SK-N-SH (cell line): ENCODE results near the gene TMEM145. TPM values are rescaled to one million over a fixed set of nuclear protein-coding genes. Genes with fewer than 3 reads are reported as not detected.

ENCODE experiments used
- CTCF ChIA-PET: fragments of 300-600, 350-600 bp; formaldehyde crosslinking; extraction: SDS; loops from one replicate; lab custom pipeline; 2021; lab: Yijun Ruan, JAX
- POLR2A ChIA-PET: fragments of 350-600 bp; sonication (Branson Sonifier 250); formaldehyde crosslinking; extraction: SDS; loops from one replicate; lab custom pipeline; 2020; ENCODE audit warnings: antibody characterized with exemption, inconsistent platforms; lab: Yijun Ruan, JAX
- DNase-seq: peaks from one replicate; pipeline ENCODE4 v3.0.0; 2012
- H2AFZ ChIP-seq: fragments of 200-600 bp; sonication (generic); 2 replicates; pipeline ENCODE4 v1.8.1; 2016; ENCODE audit warnings: antibody characterized with exemption, mild to moderate bottlenecking, low read depth
- H3F3A ChIP-seq: fragments of 200-600 bp; sonication (generic); replicated peaks from 2 replicates; pipeline ENCODE3; 2016; ENCODE audit warnings: antibody characterized with exemption, mild to moderate bottlenecking; ENCODE audit not compliant: insufficient read depth
- H3K27ac ChIP-seq, 2 experiments: fragments of 200-500 bp in 1 of 2; fragments of 200-600 bp in 1 of 2; sonication (Bioruptor generic) in 1 of 2; sonication (generic), shearing (Covaris generic) in 1 of 2; 2 replicates each; pipeline versions ENCODE4 v1.5.1 to v1.6.1; 2014 to 2016; ENCODE audit warnings: low read depth in 2 of 2, inconsistent platforms in 1 of 2, low read length in 1 of 2, mild to moderate bottlenecking in 1 of 2, mixed read lengths in 1 of 2
- H3K27me3 ChIP-seq: fragments of 200-600 bp; sonication (generic), shearing (Covaris generic); 2 replicates; pipeline ENCODE4 v1.6.1; 2016; ENCODE audit warnings: mixed run types; ENCODE audit not compliant: insufficient read depth
- H3K36me3 ChIP-seq, 2 experiments: fragments of 200-500 bp in 1 of 2; fragments of 200-600 bp in 1 of 2; sonication (Bioruptor generic) in 1 of 2; sonication (generic) in 1 of 2; replicated peaks in 1 of 2; 2 replicates each; pipeline versions ENCODE3 to v1.5.1; 2014 to 2016; ENCODE audit warnings: low read length in 1 of 2, mild to moderate bottlenecking in 1 of 2; ENCODE audit not compliant: insufficient read depth in 2 of 2, control insufficient read depth in 1 of 2
- H3K4me1 ChIP-seq, 2 experiments: fragments of 200-500 bp in 1 of 2; fragments of 200-600 bp in 1 of 2; sonication (Bioruptor generic) in 1 of 2; sonication (generic), shearing (Covaris generic) in 1 of 2; 2 replicates each; pipeline versions ENCODE4 v1.5.1 to v1.6.1; 2014 to 2016; ENCODE audit warnings: low read depth in 1 of 2, low read length in 1 of 2, mixed run types in 1 of 2; ENCODE audit not compliant: insufficient read depth in 2 of 2, control insufficient read depth in 1 of 2
- H3K4me2 ChIP-seq: fragments of 200-600 bp; sonication (generic), shearing (Covaris generic); 2 replicates; pipeline ENCODE4 v1.6.1; 2017; ENCODE audit warnings: mixed run types
- H3K4me3 ChIP-seq, 2 experiments: fragments of 200-500 bp in 1 of 2; fragments of 200-600 bp in 1 of 2; sonication (Bioruptor generic) in 1 of 2; sonication (generic), shearing (Covaris generic) in 1 of 2; 2 replicates each; pipeline versions ENCODE4 v1.5.1 to v1.8.1; 2014 to 2016; ENCODE audit warnings: low read depth in 2 of 2, inconsistent platforms in 1 of 2, low read length in 1 of 2, mild to moderate bottlenecking in 1 of 2, mixed read lengths in 1 of 2, moderate library complexity in 1 of 2
- H3K79me2 ChIP-seq: fragments of 200-600 bp; sonication (generic); 2 replicates; pipeline ENCODE4 v1.8.1; 2017; ENCODE audit warnings: mild to moderate bottlenecking; ENCODE audit not compliant: insufficient read depth
- H3K9ac ChIP-seq: fragments of 200-600 bp; sonication (generic); 2 replicates; pipeline ENCODE4 v1.6.1; 2017; ENCODE audit warnings: mixed run types
- H3K9me2 ChIP-seq: fragments of 200-600 bp; sonication (generic); 2 replicates; pipeline ENCODE4 v1.6.1; 2017; ENCODE audit warnings: mixed run types
- H3K9me3 ChIP-seq: fragments of 200-600 bp; sonication (generic); 2 replicates; pipeline ENCODE4 v1.6.1; 2017; ENCODE audit warnings: mixed run types, mild to moderate bottlenecking, moderate library complexity
- H4K20me1 ChIP-seq: fragments of 200-600 bp; sonication (generic); 2 replicates; pipeline ENCODE4 v1.6.1; 2017; ENCODE audit warnings: mild to moderate bottlenecking, mixed run types; ENCODE audit not compliant: insufficient read depth
- ELF1 ChIP-seq: IDR thresholded peaks from 2 replicates; pipeline ENCODE4 v1.4.0; 2012
- FOSL2 ChIP-seq: IDR thresholded peaks from 2 replicates; pipeline ENCODE4 v1.4.0; 2012; ENCODE audit warnings: low read depth, mild to moderate bottlenecking, moderate library complexity, borderline replicate concordance
- FOXJ3 ChIP-seq: sonication (generic); formaldehyde crosslinking; IDR thresholded peaks from 2 replicates; pipeline ENCODE4 v1.5.1; 2020; ENCODE audit warnings: mild to moderate bottlenecking, missing genetic modification reagents
- FOXM1 ChIP-seq: IDR thresholded peaks from 2 replicates; pipeline ENCODE4 v1.4.0; 2012; ENCODE audit warnings: low read depth, mild to moderate bottlenecking
- GATA2 ChIP-seq: sonication (generic); formaldehyde crosslinking; IDR thresholded peaks from 2 replicates; pipeline ENCODE4 v1.5.0; 2020; ENCODE audit warnings: mild to moderate bottlenecking, missing genetic modification reagents
- NRF1 ChIP-seq: IDR thresholded peaks from 2 replicates; pipeline ENCODE4 v1.6.1; 2012; ENCODE audit warnings: low read depth, mild to moderate bottlenecking, low read length
- RAD21 ChIP-seq: IDR thresholded peaks from 2 replicates; pipeline ENCODE4 v1.6.1; 2012; ENCODE audit warnings: mild to moderate bottlenecking, low read length
- SIN3A ChIP-seq: IDR thresholded peaks from 2 replicates; pipeline ENCODE4 v1.6.1; 2012; ENCODE audit warnings: low read depth, mild to moderate bottlenecking, low read length, moderate library complexity, borderline replicate concordance
- TEAD4 ChIP-seq: IDR thresholded peaks from 2 replicates; pipeline ENCODE4 v1.4.0; 2012; ENCODE audit warnings: mild to moderate bottlenecking, borderline replicate concordance; ENCODE audit not compliant: insufficient read depth
- WGBS: methylation state at CpG from one replicate; pipeline ENCODE4 v1.1.6; 2017; ENCODE audit warnings: low lambda C conversion rate; 5-methylcytosine and 5-hydroxymethylcytosine counted together
- polyA plus RNA-seq, 3 experiments: library from polyadenylated mRNA; depleted of rRNA; stranded (reverse); fragments of >200 nt; gene quantifications; 2 replicates each; pipeline ENCODE4 v1.2.3, GENCODE V29; 2012
- TF ChIP-seq, protein P1 (sequence below): fragments of 200-600 bp; sonication (generic); IDR thresholded peaks from 2 replicates; pipeline ENCODE4 v1.6.1; 2017; ENCODE audit warnings: antibody characterized with exemption, mild to moderate bottlenecking, moderate library complexity
- TF ChIP-seq, protein P2 (sequence below): IDR thresholded peaks from 2 replicates; pipeline ENCODE4 v1.6.1; 2012; ENCODE audit warnings: mild to moderate bottlenecking, low read depth, low read length, moderate library complexity
- TF ChIP-seq, protein P3 (sequence below): fragments of 150-350 bp; IDR thresholded peaks from 2 replicates; pipeline ENCODE4 v1.6.1; 2017; ENCODE audit warnings: antibody characterized with exemption, low read length, low read depth, borderline replicate concordance
- TF ChIP-seq, protein P4 (sequence below): IDR thresholded peaks from 2 replicates; pipeline ENCODE4 v1.4.0; 2012; ENCODE audit warnings: low read depth

The TMEM145 gene
- polyA plus RNA-seq, 1 of the 3 experiments (the other 2 are of a cell fraction) = 2.0 TPM

DNA sequence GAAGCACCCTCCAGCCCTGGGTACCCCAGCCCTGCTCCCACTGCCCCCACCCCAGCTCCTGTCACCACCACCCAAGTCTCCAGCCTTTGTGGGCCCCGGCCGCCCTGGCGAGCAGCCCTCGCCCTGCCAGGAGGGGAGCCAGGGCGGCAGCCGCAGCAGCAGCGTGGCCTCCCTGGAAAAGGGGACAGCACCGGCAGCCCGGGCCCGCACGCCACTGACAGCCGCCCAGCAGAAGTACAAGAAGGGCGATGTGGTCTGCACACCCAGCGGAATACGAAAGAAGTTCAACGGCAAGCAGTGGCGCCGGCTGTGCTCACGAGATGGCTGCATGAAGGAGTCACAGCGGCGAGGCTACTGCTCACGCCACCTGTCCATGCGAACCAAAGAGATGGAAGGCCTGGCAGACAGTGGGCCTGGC lies 40.1 kb upstream of the TMEM145 start:
- Histone ChIP-seq H3K27me3 (no peaks in the 10 kb centered on the region), H3K36me3 (peaks cover 13 to 39% of the 10 kb centered on the region in 2 experiments), H3K79me2 (peaks cover 86% of the 10 kb centered on the region), H3K9me3 (no peaks in the 10 kb centered on the region), H3K27ac (no peak overlapping the region), H3K4me3 (no peak overlapping the region), H3K9me2 (no peaks in the 10 kb centered on the region), H3F3A (peaks cover 21% of the 10 kb centered on the region), H3K9ac (no peak overlapping the region), H3K4me1 (peaks cover 27 to 56% of the 10 kb centered on the region in 2 experiments; a peak in 3 of 4 replicates), H2AFZ (no peak overlapping the region), H4K20me1 (no peaks in the 10 kb centered on the region), H3K4me2 (no peak overlapping the region)
- 97% methylated on average over 11 of the region's 23 CpGs for WGBS
- ChIA-PET POLR2A (no interaction called here), CTCF (interaction anchor here (1.3 kb wide), 1 partner anchor 28 kb away, joined by 3 read pairs; no protein-coding TSS in a partner anchor)
- TF ChIP-seq FOXJ3 (CRISPR knock-in tag) (no peak), FOSL2 (no peak), ELF1 (no peak), RAD21 (no peak), FOXM1 (no peak), GATA2 (CRISPR knock-in tag) (no peak), SIN3A (no peak), TEAD4 (no peak), NRF1 (no peak)
- TF ChIP-seq, protein P1, sequence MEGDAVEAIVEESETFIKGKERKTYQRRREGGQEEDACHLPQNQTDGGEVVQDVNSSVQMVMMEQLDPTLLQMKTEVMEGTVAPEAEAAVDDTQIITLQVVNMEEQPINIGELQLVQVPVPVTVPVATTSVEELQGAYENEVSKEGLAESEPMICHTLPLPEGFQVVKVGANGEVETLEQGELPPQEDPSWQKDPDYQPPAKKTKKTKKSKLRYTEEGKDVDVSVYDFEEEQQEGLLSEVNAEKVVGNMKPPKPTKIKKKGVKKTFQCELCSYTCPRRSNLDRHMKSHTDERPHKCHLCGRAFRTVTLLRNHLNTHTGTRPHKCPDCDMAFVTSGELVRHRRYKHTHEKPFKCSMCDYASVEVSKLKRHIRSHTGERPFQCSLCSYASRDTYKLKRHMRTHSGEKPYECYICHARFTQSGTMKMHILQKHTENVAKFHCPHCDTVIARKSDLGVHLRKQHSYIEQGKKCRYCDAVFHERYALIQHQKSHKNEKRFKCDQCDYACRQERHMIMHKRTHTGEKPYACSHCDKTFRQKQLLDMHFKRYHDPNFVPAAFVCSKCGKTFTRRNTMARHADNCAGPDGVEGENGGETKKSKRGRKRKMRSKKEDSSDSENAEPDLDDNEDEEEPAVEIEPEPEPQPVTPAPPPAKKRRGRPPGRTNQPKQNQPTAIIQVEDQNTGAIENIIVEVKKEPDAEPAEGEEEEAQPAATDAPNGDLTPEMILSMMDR = no peak
- TF ChIP-seq, protein P2, sequence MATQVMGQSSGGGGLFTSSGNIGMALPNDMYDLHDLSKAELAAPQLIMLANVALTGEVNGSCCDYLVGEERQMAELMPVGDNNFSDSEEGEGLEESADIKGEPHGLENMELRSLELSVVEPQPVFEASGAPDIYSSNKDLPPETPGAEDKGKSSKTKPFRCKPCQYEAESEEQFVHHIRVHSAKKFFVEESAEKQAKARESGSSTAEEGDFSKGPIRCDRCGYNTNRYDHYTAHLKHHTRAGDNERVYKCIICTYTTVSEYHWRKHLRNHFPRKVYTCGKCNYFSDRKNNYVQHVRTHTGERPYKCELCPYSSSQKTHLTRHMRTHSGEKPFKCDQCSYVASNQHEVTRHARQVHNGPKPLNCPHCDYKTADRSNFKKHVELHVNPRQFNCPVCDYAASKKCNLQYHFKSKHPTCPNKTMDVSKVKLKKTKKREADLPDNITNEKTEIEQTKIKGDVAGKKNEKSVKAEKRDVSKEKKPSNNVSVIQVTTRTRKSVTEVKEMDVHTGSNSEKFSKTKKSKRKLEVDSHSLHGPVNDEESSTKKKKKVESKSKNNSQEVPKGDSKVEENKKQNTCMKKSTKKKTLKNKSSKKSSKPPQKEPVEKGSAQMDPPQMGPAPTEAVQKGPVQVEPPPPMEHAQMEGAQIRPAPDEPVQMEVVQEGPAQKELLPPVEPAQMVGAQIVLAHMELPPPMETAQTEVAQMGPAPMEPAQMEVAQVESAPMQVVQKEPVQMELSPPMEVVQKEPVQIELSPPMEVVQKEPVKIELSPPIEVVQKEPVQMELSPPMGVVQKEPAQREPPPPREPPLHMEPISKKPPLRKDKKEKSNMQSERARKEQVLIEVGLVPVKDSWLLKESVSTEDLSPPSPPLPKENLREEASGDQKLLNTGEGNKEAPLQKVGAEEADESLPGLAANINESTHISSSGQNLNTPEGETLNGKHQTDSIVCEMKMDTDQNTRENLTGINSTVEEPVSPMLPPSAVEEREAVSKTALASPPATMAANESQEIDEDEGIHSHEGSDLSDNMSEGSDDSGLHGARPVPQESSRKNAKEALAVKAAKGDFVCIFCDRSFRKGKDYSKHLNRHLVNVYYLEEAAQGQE = no peak
- TF ChIP-seq, protein P3, sequence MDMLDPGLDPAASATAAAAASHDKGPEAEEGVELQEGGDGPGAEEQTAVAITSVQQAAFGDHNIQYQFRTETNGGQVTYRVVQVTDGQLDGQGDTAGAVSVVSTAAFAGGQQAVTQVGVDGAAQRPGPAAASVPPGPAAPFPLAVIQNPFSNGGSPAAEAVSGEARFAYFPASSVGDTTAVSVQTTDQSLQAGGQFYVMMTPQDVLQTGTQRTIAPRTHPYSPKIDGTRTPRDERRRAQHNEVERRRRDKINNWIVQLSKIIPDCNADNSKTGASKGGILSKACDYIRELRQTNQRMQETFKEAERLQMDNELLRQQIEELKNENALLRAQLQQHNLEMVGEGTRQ = no peak
- TF ChIP-seq, protein P4, sequence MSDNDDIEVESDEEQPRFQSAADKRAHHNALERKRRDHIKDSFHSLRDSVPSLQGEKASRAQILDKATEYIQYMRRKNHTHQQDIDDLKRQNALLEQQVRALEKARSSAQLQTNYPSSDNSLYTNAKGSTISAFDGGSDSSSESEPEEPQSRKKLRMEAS = no peak
- DNase-seq = no peak
